Neural cell (in vitro differentiated cells): ENCODE measurements around the gene AGFG2.
"Not testable (repeated sequence)": the region's sequence is repeated elsewhere in the genome, so short reads cannot be mapped to it uniquely, and the experiment has no call there.

Source experiments
- EZH2 ChIP-seq: fragments of 200-600, 300-800 bp; shearing (Covaris generic), sonication (generic); IDR thresholded peaks from 2 replicates; pipeline ENCODE4 v1.6.1; 2014; ENCODE audit warnings: antibody characterized with exemption, low read length, borderline replicate concordance, mild to moderate bottlenecking; ENCODE audit not compliant: insufficient read depth, poor library complexity, severe bottlenecking
- RAD21 ChIP-seq: fragments of 450-650 bp; conservative IDR thresholded peaks from 2 replicates; pipeline ENCODE4 v1.6.1; 2014; ENCODE audit warnings: antibody characterized with exemption, mild to moderate bottlenecking, moderate library complexity
- TAF1 ChIP-seq: IDR thresholded peaks from 2 replicates; pipeline ENCODE4 v1.6.1; 2012; ENCODE audit warnings: low read depth
- TF ChIP-seq, protein P1 (sequence below): fragments of 450-650 bp; IDR thresholded peaks from 2 replicates; pipeline ENCODE4 v1.5.1; 2014; ENCODE audit warnings: antibody characterized with exemption, mild to moderate bottlenecking, moderate library complexity; ENCODE audit not compliant: poor library complexity, severe bottlenecking

DNA sequence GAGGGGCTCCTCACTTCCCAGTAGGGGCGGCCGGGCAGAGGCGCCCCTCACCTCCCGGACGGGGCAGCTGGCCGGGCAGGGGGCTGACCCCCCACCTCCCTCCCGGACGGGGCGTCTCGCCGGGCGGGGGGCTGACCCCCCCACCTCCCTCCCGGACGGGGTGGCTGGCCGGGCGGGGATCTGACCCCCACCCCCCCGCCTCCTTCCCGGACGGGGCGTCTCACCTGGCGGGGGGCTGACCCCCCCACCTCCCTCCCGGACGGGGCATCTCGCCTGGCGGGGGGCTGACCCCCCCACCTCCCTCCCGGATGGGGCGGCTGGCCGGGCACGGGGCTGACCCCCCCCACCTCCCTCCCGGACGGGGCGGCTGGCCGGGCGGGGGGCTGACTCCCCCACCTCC lies 15.8 kb upstream of the AGFG2 start:
- TF ChIP-seq, protein P1, sequence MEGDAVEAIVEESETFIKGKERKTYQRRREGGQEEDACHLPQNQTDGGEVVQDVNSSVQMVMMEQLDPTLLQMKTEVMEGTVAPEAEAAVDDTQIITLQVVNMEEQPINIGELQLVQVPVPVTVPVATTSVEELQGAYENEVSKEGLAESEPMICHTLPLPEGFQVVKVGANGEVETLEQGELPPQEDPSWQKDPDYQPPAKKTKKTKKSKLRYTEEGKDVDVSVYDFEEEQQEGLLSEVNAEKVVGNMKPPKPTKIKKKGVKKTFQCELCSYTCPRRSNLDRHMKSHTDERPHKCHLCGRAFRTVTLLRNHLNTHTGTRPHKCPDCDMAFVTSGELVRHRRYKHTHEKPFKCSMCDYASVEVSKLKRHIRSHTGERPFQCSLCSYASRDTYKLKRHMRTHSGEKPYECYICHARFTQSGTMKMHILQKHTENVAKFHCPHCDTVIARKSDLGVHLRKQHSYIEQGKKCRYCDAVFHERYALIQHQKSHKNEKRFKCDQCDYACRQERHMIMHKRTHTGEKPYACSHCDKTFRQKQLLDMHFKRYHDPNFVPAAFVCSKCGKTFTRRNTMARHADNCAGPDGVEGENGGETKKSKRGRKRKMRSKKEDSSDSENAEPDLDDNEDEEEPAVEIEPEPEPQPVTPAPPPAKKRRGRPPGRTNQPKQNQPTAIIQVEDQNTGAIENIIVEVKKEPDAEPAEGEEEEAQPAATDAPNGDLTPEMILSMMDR, result not testable (repeated sequence)
- not testable (repeated sequence) for TF ChIP-seq TAF1, RAD21, EZH2
